ENCODE data around the gene NXPH3. TPM values are rescaled to one million over a fixed set of nuclear protein-coding genes. Genes with fewer than 3 reads are reported as not detected.
"Not testable (repeated sequence)": the region's sequence is repeated elsewhere in the genome, so short reads cannot be mapped to it uniquely, and the experiment has no call there.

NXPH3 gene
- total RNA-seq, 1 experiment from 2014 or later, result 0.24 TPM

GRCh38 chr17:49554694-49555494 is 20.8 kb upstream of the NXPH3 start:
- DNase-seq (ENCODE audit: low spot score), result no peak

DNA sequence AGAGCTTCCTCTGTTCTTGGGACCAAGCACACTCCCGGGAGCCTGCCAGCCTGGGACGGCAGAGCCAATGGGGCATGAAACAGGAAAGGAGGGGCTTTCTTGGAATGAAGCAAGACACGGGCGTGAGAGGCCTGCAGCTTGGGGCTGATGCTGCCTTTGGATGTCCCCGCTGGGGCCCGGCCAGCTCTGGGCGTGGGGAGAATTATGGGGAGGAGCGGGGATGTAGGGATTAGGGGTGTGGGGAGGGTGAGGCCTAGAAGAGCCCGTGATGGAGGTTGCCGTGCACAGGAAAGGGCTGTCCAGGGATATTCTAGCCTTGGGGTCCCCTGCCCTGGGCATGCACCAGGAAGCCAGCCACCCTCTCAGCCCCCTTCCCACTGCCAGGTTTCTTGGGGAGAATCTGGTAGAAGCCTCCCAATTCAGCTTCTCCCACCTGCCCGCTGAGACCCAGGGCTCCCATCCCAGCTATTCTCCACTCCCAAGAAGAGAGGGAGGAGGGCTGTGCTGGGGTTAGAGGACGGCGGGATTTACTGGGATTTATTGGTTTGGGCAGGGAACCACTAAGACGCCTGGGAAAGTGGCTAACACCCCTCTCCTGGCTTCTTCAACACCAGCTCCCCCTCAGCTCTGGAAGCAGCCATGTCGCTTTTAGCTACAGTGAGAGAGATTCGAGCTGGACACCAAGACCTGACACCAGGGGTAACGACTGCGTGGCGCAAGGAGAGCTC is 20.0 kb upstream of the NXPH3 start:
- DNase-seq (ENCODE audit: low spot score), result no peak

DNA sequence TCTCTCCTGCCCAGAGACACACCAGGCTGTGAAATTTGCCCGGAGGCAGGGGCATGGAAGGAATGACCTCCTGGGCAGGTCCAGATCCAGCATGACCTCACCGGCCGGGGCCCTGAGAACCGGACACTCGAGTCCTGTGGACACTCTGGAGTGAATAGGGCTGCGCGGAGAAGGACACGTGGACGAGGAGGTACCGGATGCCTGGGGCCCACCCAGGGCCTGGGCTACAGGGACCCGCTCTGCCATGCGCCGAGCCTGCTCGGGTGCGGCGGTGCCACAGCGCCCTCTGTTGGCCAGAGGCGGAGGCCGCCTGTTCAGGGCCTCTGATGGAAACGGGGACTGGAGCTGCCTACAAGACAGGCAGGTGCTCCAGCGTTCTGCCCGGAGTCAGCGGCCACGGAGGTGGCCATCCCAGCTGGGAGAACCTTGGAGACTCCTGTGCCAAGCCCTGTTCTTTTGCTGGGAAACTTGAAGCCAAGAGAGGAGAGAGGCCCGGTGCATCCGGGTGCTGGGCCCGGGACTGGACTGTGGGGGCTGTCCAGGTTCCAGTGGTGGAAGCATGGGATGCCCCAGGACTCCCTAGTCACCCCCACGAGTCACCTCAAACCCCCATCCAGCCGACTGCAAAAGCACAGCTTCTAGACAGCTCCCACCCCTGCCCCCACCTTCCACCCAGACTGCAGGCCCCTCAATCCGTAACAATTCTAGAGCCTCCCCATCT is 19.3 kb upstream of the NXPH3 start:
- DNase-seq (ENCODE audit: low spot score), result peak; percentile 57

DNA sequence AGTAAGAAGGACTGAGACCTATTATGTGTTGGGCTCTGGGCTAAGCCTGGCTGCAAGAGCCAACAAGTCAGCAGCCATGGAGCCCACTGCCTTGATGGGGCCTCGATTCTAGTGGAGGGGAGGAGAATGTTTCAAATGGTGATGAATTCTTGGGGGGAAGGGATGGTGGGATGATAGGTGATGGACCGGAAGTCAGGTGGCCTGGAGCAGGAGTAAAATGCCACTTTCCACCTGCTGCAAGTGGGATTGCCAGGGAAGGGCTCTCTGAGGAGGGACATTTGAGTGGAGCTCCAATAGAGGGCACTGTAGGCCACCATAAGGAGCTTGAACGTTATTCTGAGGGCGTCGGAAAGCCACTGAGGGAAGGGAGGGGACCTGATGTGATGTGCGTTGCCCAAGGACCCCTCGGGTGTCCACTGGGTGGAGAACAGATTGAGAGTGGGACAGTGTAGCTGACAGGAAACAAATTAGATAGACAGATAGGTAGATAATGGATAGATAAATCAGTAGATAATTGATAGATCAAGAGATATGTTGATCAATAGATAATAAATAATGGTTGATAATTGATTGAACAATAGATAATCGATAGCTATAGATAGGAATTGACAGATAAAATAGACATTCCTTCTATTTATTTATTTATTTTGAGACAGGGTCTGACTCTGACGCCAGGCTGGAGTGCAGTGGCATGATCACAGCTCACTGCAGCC is 18.2 kb upstream of the NXPH3 start:
- peak; percentile 45 for DNase-seq (ENCODE audit: low spot score)

DNA sequence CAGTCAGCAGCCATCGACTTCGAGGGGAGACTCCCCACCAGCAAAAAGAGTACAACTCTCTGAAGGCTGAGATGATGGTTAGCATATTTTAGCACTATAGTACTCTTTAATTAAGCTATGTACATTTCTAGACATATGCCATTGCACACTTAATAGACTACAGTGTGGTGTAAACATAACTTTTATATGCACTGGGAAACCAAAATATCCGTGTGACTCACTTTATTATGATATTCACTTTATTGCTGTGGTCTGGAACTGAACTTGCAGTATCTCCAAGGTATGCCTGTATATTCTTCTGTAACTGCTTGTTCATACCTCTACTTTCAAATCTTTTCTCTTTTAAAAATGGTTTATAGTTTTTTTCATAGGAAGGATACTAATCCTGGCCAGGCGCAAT is 11.0 kb upstream of the NXPH3 start:
- DNase-seq (ENCODE audit: low spot score), result no peak

GRCh38 chr17:49565948-49566491 is 9.7 kb upstream of the NXPH3 start:
- no peak for DNase-seq (ENCODE audit: low spot score)

DNA sequence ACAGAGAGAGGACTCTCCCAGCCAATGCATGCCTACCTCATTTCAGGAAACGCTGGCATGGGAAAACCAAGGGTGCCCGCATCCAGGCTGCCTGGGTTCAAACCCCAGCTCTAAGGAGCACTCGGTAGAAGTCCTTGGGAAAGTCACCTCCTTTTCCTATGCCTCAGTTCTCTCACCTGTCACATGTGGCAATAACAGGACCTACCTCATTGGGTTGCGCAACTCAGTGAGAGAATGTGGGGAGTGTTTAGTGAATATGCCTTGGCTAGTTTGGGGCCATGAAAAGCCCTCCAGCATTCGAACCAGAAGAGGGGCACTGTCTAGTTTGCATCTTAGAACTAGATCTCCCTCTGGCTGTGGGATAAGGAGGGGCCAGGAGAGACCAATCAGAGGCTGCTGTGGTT is 9.0 kb upstream of the NXPH3 start:
- DNase-seq (ENCODE audit: low spot score), result no peak

- no peak for DNase-seq (ENCODE audit: low spot score)
Measured at GRCh38 chr17:49567104-49567521, 8.6 kb upstream of the NXPH3 start.

- DNase-seq (ENCODE audit: low spot score), result peak; percentile 59
Measured at GRCh38 chr17:49567871-49568694, 7.6 kb upstream of the NXPH3 start.

GRCh38 chr17:49568695-49569047 is 7.0 kb upstream of the NXPH3 start:
- DNase-seq (ENCODE audit: low spot score), result not testable (repeated sequence)

GRCh38 chr17:49570540-49571242 is 5.0 kb upstream of the NXPH3 start:
- no peak for DNase-seq (ENCODE audit: low spot score)

DNA sequence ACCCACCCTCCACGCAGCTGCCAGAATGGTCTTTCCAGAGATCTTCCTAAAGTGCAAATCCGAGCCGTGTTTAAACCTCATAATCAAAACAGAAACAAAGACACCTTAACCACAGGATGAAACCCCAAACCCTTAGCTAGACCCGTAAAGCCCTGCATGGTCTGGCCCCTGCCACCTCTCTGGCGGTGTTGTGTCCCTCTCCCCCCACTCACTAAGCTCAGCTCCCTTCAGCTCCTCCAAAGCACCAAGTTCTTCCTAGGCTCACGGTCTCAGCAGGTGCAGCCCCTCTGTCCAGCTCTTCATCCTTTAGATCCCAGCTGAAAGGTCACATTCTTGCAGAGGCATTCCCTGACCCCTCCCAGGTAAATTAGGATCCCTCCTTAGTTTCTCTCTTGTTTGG is 4.4 kb upstream of the NXPH3 start:
- DNase-seq (ENCODE audit: low spot score), result no peak

DNA sequence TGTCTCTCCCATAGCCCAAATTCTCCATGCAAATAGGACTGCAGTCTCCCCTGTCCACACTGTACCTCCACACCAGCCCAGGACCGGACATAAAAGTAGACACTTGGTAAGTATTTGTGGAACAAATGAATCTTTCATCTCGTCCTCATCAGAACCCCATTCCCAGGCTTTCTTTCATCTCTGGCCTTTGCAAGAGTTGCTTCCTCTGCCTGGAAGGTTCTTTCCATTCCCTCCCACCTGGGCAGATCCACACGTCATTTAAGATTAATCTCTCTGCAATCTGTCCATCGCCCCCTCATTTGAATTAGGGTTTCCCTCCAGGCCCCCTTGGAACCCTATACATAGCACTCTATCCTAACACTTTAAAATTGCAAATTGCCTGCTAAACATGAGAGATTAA is 3.9 kb upstream of the NXPH3 start:
- DNase-seq (ENCODE audit: low spot score), result no peak

GRCh38 chr17:49572226-49572625 is 3.4 kb upstream of the NXPH3 start:
- DNase-seq (ENCODE audit: low spot score), result no peak

DNA sequence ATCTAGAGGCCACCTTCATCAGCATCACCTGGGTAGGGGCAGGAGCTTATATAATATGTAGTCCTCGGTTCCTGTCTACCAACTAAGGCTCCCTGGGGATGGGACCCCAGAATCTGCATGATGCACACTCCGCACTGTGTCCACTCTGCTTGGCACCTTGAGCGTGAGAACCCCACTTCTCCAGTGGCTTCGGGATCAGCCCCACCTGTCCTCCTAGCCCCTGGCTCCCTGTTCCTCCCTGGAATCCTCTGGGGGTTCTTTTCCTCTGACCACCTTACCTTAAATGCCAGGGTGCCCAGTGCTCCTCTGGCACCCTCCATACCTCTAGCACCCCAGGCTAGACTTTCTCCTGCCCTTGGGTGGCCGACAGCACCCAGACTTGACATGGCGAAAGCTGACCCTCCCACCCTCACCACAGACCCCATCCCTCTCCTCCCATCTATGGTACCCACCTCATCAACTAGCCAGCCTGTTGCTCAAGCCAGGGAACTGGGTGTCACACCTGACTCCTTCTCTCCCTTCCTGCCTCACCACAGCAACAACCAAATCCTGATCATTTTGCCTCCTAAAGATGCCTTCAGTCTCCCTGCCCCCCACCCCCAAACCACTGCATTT is 2.8 kb upstream of the NXPH3 start:
- DNase-seq (ENCODE audit: low spot score), result no peak

DNA sequence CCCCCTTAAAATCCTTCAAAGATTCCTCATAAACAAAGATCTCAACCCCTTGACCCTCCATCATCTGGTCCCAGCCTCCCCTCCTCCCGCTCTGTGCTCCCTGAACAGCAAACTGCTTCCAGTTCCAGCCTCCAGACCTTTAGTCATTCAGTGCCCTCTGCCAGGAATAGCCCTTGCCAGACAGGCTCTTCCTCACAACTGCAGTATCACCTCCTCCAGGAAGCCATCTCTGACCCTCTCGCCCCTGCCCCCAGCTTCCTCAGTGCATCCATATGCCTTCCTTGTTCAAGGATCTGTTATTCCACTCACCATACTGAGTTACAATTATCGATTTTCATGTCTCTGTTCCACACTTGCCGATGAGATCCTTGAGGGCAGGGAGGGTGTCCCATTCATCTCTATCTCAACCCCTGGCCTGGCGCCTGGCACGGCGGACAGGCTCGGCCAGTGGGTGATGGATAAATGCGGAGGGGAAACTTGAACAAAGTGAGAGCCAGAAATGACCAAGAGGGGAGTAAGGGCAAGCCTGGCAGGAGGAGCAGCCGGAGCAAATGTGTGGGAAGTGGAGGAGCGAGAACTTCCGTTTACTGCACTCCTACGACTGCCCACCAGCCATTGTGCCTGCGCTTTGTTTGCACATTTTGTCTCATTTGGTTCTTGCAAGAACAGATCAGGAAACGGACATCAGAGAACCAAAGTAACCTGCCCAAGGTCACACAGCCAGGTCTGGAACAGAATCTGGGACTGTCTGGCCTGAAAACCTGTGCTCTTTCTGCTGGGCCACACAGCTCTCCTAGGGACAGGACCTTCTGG is 2.0 kb upstream of the NXPH3 start:
- DNase-seq (ENCODE audit: low spot score), result no peak

GRCh38 chr17:49574323-49574781 is 1.3 kb upstream of the NXPH3 start:
- no peak for DNase-seq (ENCODE audit: low spot score)

- no peak for DNase-seq (ENCODE audit: low spot score)
Measured at GRCh38 chr17:49574945-49575678, 559 bp upstream of the NXPH3 start.

Data from A172 (cell line).